ENCODE data around the gene S100A1. TPM values are rescaled to one million over a fixed set of nuclear protein-coding genes. Genes with fewer than 3 reads are reported as not detected.

The S100A1 gene
- total RNA-seq, 1 experiment from 2014 or later = not detected

DNA sequence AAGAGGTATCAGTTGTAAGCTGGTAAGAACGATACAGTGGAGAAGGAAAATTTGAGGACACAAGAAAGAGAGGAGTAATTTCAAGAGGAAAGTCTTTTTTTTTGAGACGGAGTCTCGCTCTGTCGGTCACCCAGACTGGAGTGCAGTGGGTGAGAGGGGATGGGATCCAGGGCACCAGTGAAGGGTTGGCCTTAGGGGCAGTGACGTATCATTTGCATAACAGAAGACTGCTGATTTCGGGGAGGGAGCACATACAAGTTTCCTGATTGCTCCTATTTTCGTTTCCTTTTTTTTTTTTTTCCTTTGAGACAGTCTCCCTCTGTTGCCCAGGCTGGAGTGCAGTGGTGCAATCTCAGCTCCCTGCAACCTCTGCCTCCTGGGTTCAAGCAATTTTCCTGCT lies 5.1 kb upstream of the S100A1 start:
- no peak overlapping the region for H2AK5ac ChIP-seq (ENCODE audit: insufficient read length, low read length)
- H2BK15ac ChIP-seq (ENCODE audit: low read depth, low read length) = no peak overlapping the region
- H3K4ac ChIP-seq (ENCODE audit: low read depth, low read length) = no peak overlapping the region
- H3K9me3 Mint-ChIP-seq = no peaks in the 10 kb centered on the region; a peak in 1 of 5 replicates
- peaks cover 15 to 37% (median 26%) of the 10 kb centered on the region in 3 experiments for H3K36me3 Mint-ChIP-seq (ENCODE audit: insufficient read depth in 1 of 3, low read depth in 3 of 3)
- 0 out of 2 replicates have a peak, but pooled peaks cover 2% of the 10 kb centered on the region for H3K27me3 Mint-ChIP-seq (ENCODE audit: low read depth)
- no peak overlapping the region for H2BK5ac ChIP-seq (ENCODE audit: insufficient read length, low read length)
- no peak overlapping the region for H2BK120ac ChIP-seq (ENCODE audit: low read depth, low read length, poor library complexity, severe bottlenecking)
- whole genome bisulfite sequencing (ENCODE audit: extremely low coverage, insufficient read length, low lambda C conversion rate) = no CpG with 5 or more reads among the region's 7 CpGs
- H3K23ac ChIP-seq (ENCODE audit: insufficient read length, low read depth, low read length) = no peak overlapping the region
- peaks cover 35% of the 10 kb centered on the region in 2 experiments for H3K4me1 Mint-ChIP-seq
- H2AFZ ChIP-seq (ENCODE audit: low read length) = no peak overlapping the region
- H3K4me3 Mint-ChIP-seq = no peak overlapping the region
- H4K5ac ChIP-seq (ENCODE audit: insufficient read length, low read depth, low read length) = no peak overlapping the region
- no peaks in the 10 kb centered on the region for H3K79me2 ChIP-seq (ENCODE audit: insufficient read depth, low read length)
- no peaks in the 10 kb centered on the region for H3K27me3 ChIP-seq (ENCODE audit: insufficient read depth, low read length)
- H2BK20ac ChIP-seq (ENCODE audit: low read depth, low read length, poor library complexity, severe bottlenecking) = no peak overlapping the region
- no peak overlapping the region for H3K14ac ChIP-seq (ENCODE audit: insufficient read depth, low read length)
- no peak overlapping the region for H3T11ph ChIP-seq (ENCODE audit: low read length)
- no peak overlapping the region for H3K9ac ChIP-seq (ENCODE audit: extremely low read depth, insufficient read length, low read length)
- no peak overlapping the region for H2BK12ac ChIP-seq (ENCODE audit: insufficient read length, low read depth, low read length)
- no peak overlapping the region for H3K27ac ChIP-seq (ENCODE audit: insufficient read length, low read depth, low read length)
- H3K4me1 ChIP-seq (ENCODE audit: insufficient read depth, low read length) = 0 out of 2 replicates have a peak, but pooled peaks cover 4% of the 10 kb centered on the region
- TF ChIP-seq, protein P1, sequence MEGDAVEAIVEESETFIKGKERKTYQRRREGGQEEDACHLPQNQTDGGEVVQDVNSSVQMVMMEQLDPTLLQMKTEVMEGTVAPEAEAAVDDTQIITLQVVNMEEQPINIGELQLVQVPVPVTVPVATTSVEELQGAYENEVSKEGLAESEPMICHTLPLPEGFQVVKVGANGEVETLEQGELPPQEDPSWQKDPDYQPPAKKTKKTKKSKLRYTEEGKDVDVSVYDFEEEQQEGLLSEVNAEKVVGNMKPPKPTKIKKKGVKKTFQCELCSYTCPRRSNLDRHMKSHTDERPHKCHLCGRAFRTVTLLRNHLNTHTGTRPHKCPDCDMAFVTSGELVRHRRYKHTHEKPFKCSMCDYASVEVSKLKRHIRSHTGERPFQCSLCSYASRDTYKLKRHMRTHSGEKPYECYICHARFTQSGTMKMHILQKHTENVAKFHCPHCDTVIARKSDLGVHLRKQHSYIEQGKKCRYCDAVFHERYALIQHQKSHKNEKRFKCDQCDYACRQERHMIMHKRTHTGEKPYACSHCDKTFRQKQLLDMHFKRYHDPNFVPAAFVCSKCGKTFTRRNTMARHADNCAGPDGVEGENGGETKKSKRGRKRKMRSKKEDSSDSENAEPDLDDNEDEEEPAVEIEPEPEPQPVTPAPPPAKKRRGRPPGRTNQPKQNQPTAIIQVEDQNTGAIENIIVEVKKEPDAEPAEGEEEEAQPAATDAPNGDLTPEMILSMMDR (conservative IDR thresholded peaks at IDR 0.05) = no peak
- no peak overlapping the region for H4K8ac ChIP-seq (replicated peaks; ENCODE audit: insufficient read length, low read depth, low read length)
- H3K18ac ChIP-seq (ENCODE audit: insufficient read length, low read depth, low read length) = no peak overlapping the region
- no peaks in the 10 kb centered on the region for H3K79me1 ChIP-seq (ENCODE audit: insufficient read depth, low read depth, low read length, poor library complexity, severe bottlenecking)
- no peaks in the 10 kb centered on the region for H4K20me1 ChIP-seq (ENCODE audit: control insufficient read depth, insufficient read depth, insufficient read length)
- H3K9me3 ChIP-seq (ENCODE audit: control insufficient read depth, low read depth, low read length) = no peaks in the 10 kb centered on the region
- H3K56ac ChIP-seq (ENCODE audit: insufficient read length, low read depth, low read length) = no peak overlapping the region
- H3K4me2 ChIP-seq (ENCODE audit: insufficient read depth, insufficient read length, low read length) = no peak overlapping the region
- no peak for DNase-seq
- H3K23me2 ChIP-seq (ENCODE audit: insufficient read length, low read depth, low read length, poor library complexity, severe bottlenecking) = peaks cover 7% of the 10 kb centered on the region
- H3K27ac Mint-ChIP-seq = peak overlapping the region in 2 of 3 experiments; percentile 5 to 20; a peak in 3 of 7 replicates
- H4K91ac ChIP-seq (ENCODE audit: insufficient read length, low read depth, low read length) = no peak overlapping the region

All from H9 (cell line).